GM06990 (cell line): ENCODE data around the gene MNX1.

Experiments
- DNase-seq: peaks from one replicate; pipeline ENCODE4 v3.0.0-alpha.2; 2011; ENCODE audit not compliant: insufficient read length; ENCODE audit errors: extremely low read depth
- H3K27me3 ChIP-seq: replicated peaks from 2 replicates; pipeline ENCODE4 v1.6.0; 2011; ENCODE audit warnings: low read length; ENCODE audit not compliant: control insufficient read depth, insufficient read depth
- H3K36me3 ChIP-seq: 2 replicates; pipeline ENCODE4 v1.5.1; 2011; ENCODE audit warnings: low read length; ENCODE audit not compliant: control insufficient read depth, insufficient read depth
- H3K4me3 ChIP-seq: replicated peaks from 2 replicates; pipeline ENCODE4 v1.5.1; 2011; ENCODE audit warnings: low read depth, mild to moderate bottlenecking, control low read depth, low read length
- CTCF ChIP-seq: IDR thresholded peaks from 2 replicates; pipeline ENCODE4 v1.5.1; 2011; ENCODE audit warnings: low read length, control low read depth, mild to moderate bottlenecking, inconsistent platforms; ENCODE audit not compliant: insufficient read depth, poor library complexity, severe bottlenecking

The MNX1 gene

GRCh38 chr7:156988343-156989185 is 21.9 kb downstream of the MNX1 start:
- no peaks in the 10 kb centered on the region; the same call in 1 of the 2 replicates for H3K27me3 ChIP-seq
- H3K4me3 ChIP-seq = no peak overlapping the region
- no peaks in the 10 kb centered on the region; the same call in 1 of the 2 replicates for H3K36me3 ChIP-seq
- DNase-seq = no peak
- no peak for TF ChIP-seq CTCF

GRCh38 chr7:156986378-156986777 is 24.1 kb downstream of the MNX1 start:
- H3K27me3 ChIP-seq = no peaks in the 10 kb centered on the region
- H3K4me3 ChIP-seq = no peak overlapping the region
- no peaks in the 10 kb centered on the region; the same call in 1 of the 2 replicates for H3K36me3 ChIP-seq
- DNase-seq = no peak
- TF ChIP-seq CTCF = no peak

DNA sequence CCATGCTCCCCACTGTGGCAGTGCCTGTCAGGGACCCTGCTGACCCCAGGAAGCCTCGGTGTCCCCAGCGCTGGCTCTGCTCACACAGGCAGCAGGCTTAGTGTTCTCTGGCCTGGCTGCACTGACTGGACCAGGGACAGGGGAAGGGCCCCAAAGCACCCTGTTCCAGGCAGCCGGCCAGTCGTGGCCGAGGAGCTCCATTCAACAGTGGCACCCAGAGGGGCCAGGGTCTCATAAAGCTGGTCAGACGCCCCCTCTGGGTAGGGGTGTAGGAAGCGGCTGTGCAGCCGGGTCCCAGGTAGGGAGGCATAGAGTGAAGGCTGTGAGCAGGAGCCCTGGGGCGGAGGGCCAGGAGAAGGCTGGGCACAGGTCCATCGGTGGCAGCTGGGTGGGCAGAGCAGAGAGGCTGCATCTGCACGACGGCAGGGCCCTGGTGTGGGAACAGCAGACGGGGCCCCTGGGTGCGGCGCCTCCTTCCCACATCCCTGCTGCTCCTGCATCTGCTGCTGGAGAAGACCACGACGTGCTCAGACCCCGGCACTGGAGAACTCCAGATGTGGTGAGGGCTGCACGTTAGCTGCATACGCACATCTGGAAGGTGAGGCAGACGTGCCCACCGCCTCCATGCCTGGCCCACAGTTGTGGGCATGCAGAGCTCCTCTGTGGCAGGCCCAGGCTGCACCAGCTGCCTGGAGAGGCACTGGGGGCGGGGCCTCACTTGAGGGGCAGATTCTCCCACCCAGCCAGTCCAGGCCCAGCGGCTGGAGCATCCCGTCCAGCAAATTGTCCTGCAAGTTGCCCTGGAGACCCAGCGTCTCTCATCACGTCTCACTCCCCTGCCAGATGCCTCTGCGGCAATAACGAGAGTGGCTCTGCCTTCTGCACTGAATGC is 25.1 kb downstream of the MNX1 start:
- TF ChIP-seq CTCF = no peak
- Histone ChIP-seq H3K27me3 (no peaks in the 10 kb centered on the region), H3K4me3 (no peak overlapping the region), H3K36me3 (no peaks in the 10 kb centered on the region; the same call in 1 of the 2 replicates)
- DNase-seq = no peak

DNA sequence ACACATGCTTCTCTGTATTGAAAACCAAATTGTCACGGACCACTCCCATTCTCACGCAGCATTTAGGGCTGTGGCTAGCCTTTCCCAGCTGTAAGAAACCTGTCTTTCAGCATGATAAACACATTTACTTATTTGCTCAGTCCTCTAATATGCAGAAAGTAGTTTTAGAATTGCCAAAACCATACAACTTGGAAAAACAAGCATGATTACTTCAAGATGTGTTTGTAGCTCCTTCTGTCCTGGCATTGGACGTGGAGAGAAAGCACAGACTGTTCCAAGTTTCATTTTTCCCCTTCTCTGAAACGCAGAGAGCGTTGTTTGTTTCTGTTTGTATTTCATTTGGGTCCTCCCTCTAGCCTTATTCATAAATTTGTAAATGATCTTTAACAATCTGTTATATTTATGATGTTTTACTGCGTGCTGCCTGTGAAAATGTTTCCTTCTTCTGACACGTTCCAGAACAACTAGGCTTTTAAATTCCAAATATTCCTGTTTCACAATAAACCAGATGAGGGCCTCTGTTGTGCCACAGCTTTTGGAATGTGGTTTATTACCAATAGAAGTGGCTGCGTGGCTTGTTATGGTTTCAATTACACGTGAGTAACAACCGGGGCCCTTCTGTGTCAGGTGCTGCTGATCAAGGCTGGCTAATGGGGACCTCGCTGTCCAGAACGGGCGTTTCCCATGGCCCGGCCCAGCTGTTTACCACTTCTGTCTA is 26.1 kb downstream of the MNX1 start:
- no peaks in the 10 kb centered on the region; the same call in 1 of the 2 replicates for H3K36me3 ChIP-seq
- DNase-seq = no peak
- no peak overlapping the region for H3K4me3 ChIP-seq
- H3K27me3 ChIP-seq = no peaks in the 10 kb centered on the region
- TF ChIP-seq CTCF = no peak

- no peak overlapping the region for H3K4me3 ChIP-seq
- TF ChIP-seq CTCF = no peak
- no peaks in the 10 kb centered on the region; the same call in 1 of the 2 replicates for H3K36me3 ChIP-seq
- no peak for DNase-seq
- no peaks in the 10 kb centered on the region for H3K27me3 ChIP-seq
These were observed 30.8 kb downstream of the MNX1 start for GRCh38 chr7:156979711-156980110.
